A673 (cell line): ENCODE measurements around the gene PRAME. TPM values are rescaled to one million over a fixed set of nuclear protein-coding genes. Genes with fewer than 3 reads are reported as not detected.

Source experiments
- BruUV-seq: library from RNA; stranded (reverse); fragments of 400-500 nt; replicated peaks from 2 replicates; lab custom pipeline; 2021; lab: Mats Ljungman, UMichigan
- CTCF ChIA-PET: fragments of 300-600 bp; sonication (Branson Sonifier 250); formaldehyde crosslinking; loops from one replicate; lab custom pipeline; 2022; ENCODE audit warnings: antibody characterized with exemption; lab: Charles Lee
- POLR2A ChIA-PET: fragments of 300-600 bp; sonication (Branson Sonifier 250); formaldehyde crosslinking; loops from one replicate; lab custom pipeline; 2022; ENCODE audit warnings: antibody characterized with exemption; ENCODE audit not compliant: low non-redundant PET; lab: Charles Lee
- DNase-seq: peaks from one replicate; pipeline ENCODE4 v3.0.0-alpha.2; 2015; ENCODE audit warnings: low spot score
- H3K27ac ChIP-seq: fragments of 200-600 bp; sonication (generic); 2 replicates; pipeline ENCODE4 v1.5.1; 2016; ENCODE audit warnings: mixed run types, low read depth, mild to moderate bottlenecking, mixed read lengths, antibody characterized with exemption, low read length; ENCODE audit not compliant: poor library complexity, severe bottlenecking
- H3K27me3 ChIP-seq: fragments of 200-600 bp; sonication (generic); replicated peaks from 2 replicates; pipeline ENCODE4 v1.6.1; 2017; ENCODE audit warnings: mixed run types, low read depth, mild to moderate bottlenecking, mixed read lengths, antibody characterized with exemption, low read length; ENCODE audit not compliant: insufficient read depth, poor library complexity
- H3K36me3 ChIP-seq: fragments of 200-600 bp; sonication (generic); 2 replicates; pipeline ENCODE4 v1.6.1; 2016; ENCODE audit warnings: mixed run types, mild to moderate bottlenecking, mixed read lengths, antibody characterized with exemption, low read length; ENCODE audit not compliant: insufficient read depth, poor library complexity, severe bottlenecking
- H3K4me1 ChIP-seq: fragments of 200-600 bp; sonication (generic); 2 replicates; pipeline ENCODE4 v1.6.1; 2017; ENCODE audit warnings: mixed run types, mild to moderate bottlenecking, mixed read lengths, antibody characterized with exemption, low read length; ENCODE audit not compliant: insufficient read depth, poor library complexity, severe bottlenecking
- H3K4me3 ChIP-seq: fragments of 200-600 bp; sonication (generic); 2 replicates; pipeline ENCODE4 v1.5.1; 2016; ENCODE audit warnings: low read depth, mixed run types, mild to moderate bottlenecking, mixed read lengths, low read length; ENCODE audit not compliant: poor library complexity, severe bottlenecking
- H3K9me3 ChIP-seq: fragments of 200-600 bp; sonication (generic); 2 replicates; pipeline ENCODE4 v1.6.1; 2016; ENCODE audit warnings: mixed run types, low read depth, mild to moderate bottlenecking, mixed read lengths, antibody characterized with exemption, low read length; ENCODE audit not compliant: poor library complexity, severe bottlenecking
- EZH2 ChIP-seq: fragments of 200-600 bp; sonication (generic); IDR thresholded peaks from 2 replicates; pipeline ENCODE4 v1.6.1; 2017; ENCODE audit warnings: borderline replicate concordance, low read depth, mild to moderate bottlenecking, mixed read lengths, antibody characterized with exemption, low read length; ENCODE audit not compliant: poor library complexity, severe bottlenecking
- intact Hi-C: fragments of 100-400 bp; cut with micrococcal nuclease; formaldehyde crosslinking; loops from one replicate; pipeline ENCODE4 v1.10.0; 2022; ENCODE audit not compliant: unreplicated experiment
- total RNA-seq: library from RNA; stranded (reverse); gene quantifications from 2 replicates; pipeline ENCODE4 v1.2.3, GENCODE V29; 2021
- TF ChIP-seq, protein P1 (sequence below): fragments of 300-800, 200-600 bp; sonication (generic); conservative IDR thresholded peaks from 2 replicates; pipeline ENCODE4 v1.5.1; 2017; ENCODE audit warnings: low read depth, mild to moderate bottlenecking, antibody characterized with exemption, low read length, moderate library complexity, mixed read lengths

The PRAME gene
- total RNA-seq, 1 experiment from 2014 or later: 14.1 TPM

DNA sequence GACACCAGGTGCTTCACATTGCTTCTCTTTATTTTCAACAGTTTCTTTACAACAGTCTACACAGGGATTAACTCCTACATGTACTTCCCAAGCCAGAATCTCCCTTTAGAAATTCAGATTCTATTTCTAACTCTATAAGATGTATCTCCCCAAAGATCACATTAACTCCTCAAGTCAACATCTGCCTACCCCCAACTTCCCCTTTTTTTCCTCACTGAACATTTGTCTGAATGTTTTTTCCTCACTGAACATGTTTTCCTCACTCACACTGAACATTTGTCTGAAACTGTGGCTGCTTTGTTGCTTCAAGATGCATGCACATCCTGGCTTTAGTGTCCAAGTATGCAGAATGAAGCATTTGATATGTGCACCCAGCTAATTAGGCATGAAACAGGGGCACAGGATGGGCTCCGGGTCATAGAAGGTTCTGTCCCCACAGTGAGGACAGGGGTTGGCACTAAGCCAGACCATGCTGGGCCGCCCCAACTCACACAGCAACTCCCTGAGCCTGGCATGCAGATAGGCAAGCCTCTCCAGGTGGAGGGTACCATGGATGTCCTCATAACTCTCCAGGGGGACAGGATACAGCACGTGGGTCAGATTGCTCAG, 11.3 kb downstream of the PRAME start:
- DNase-seq: no peak
- Histone ChIP-seq H3K9me3 (no peaks in the 10 kb centered on the region), H3K4me1 (no peaks in the 10 kb centered on the region), H3K4me3 (no peak overlapping the region), H3K36me3 (no peaks in the 10 kb centered on the region), H3K27me3 (no peaks in the 10 kb centered on the region), H3K27ac (no peak overlapping the region)
- no TSS peak for BruUV-seq
- CTCF ChIA-PET: no interaction called here
- intact Hi-C loops: no loop called here
- TF ChIP-seq, protein P1, sequence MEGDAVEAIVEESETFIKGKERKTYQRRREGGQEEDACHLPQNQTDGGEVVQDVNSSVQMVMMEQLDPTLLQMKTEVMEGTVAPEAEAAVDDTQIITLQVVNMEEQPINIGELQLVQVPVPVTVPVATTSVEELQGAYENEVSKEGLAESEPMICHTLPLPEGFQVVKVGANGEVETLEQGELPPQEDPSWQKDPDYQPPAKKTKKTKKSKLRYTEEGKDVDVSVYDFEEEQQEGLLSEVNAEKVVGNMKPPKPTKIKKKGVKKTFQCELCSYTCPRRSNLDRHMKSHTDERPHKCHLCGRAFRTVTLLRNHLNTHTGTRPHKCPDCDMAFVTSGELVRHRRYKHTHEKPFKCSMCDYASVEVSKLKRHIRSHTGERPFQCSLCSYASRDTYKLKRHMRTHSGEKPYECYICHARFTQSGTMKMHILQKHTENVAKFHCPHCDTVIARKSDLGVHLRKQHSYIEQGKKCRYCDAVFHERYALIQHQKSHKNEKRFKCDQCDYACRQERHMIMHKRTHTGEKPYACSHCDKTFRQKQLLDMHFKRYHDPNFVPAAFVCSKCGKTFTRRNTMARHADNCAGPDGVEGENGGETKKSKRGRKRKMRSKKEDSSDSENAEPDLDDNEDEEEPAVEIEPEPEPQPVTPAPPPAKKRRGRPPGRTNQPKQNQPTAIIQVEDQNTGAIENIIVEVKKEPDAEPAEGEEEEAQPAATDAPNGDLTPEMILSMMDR: no peak
- TF ChIP-seq EZH2: no peak
- POLR2A ChIA-PET: no interaction called here

- no peak overlapping the region for H3K4me3 ChIP-seq
Observed at GRCh38 chr22:22547226-22547625, 11.8 kb downstream of the PRAME start.

DNA sequence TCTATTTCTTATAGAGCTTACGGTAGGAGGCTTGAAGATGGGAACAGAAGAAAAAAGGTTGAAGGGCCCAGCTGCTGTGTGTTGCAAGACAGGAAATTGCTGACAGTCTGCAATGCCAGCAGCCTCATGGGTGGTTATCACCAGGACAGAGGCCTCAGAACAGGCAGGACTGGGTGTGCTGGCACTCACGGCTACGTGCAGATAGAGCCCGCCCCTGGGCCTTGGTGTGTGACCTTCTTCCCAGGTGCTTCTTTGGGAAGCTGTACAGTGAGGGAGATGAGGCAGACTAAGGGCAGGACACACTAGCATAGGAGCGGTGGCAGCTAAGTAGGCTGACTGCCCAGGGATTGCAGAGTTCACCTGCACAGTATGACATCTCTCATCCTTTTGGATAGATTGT, 12.6 kb downstream of the PRAME start:
- H3K36me3 ChIP-seq: no peaks in the 10 kb centered on the region
- POLR2A ChIA-PET: interaction anchor here (0.6 kb wide), 1 partner anchor 811 kb away, joined by 4 read pairs; no protein-coding TSS in a partner anchor

More at GRCh38 chr22:22547226-22547625, 11.8 kb downstream of the PRAME start:
- H3K27me3 ChIP-seq: no peaks in the 10 kb centered on the region
- DNase-seq: no peak
- no TSS peak for BruUV-seq
- no peaks in the 10 kb centered on the region for H3K4me1 ChIP-seq
- H3K9me3 ChIP-seq: no peaks in the 10 kb centered on the region
- intact Hi-C loops: no loop called here
- TF ChIP-seq, protein P1: no peak
- no peak for TF ChIP-seq EZH2
- H3K36me3 ChIP-seq: no peaks in the 10 kb centered on the region
- CTCF ChIA-PET: no interaction called here
- no peak overlapping the region for H3K27ac ChIP-seq
- POLR2A ChIA-PET: no interaction called here

More for the DNA sequence above, 12.6 kb downstream of the PRAME start:
- H3K27ac ChIP-seq: no peak overlapping the region
- peak; percentile 22 for DNase-seq
- CTCF ChIA-PET: no interaction called here
- BruUV-seq: no TSS peak
- TF ChIP-seq, protein P1: no peak
- TF ChIP-seq EZH2: no peak
- no peaks in the 10 kb centered on the region for H3K27me3 ChIP-seq
- no peaks in the 10 kb centered on the region for H3K9me3 ChIP-seq
- H3K4me1 ChIP-seq: no peaks in the 10 kb centered on the region
- H3K4me3 ChIP-seq: no peak overlapping the region
- intact Hi-C loops: no loop called here
